Measurements from ENCODE around the gene HOXB13. TPM values are rescaled to one million over a fixed set of nuclear protein-coding genes. Genes with fewer than 3 reads are reported as not detected.

The HOXB13 gene
- total and polyA plus RNA-seq, 2 of the 4 experiments (the other 2 are of a cell fraction): not detected

- no peak for TF ChIP-seq MXI1 (IDR thresholded peaks at IDR 0.05; ENCODE audit: borderline replicate concordance, low read depth, low read length)
Measured at GRCh38 chr17:48718761-48719641, 9.5 kb downstream of the HOXB13 start (continued).

GRCh38 chr17:48718227-48718760, 10.3 kb downstream of the HOXB13 start:
- H2BK120ac ChIP-seq (ENCODE audit: low read depth, low read length): no peak overlapping the region
- H3K9me3 ChIP-seq (ENCODE audit: control insufficient read depth, insufficient read depth, low read length): peaks cover 17% of the 10 kb centered on the region
- no TSS peak for BruUV-seq (replicated peaks)
- 0 out of 2 replicates have a peak, but pooled peaks cover 8% of the 10 kb centered on the region for H4K20me1 ChIP-seq (ENCODE audit: insufficient read depth, low read length)
- CTCF ChIA-PET: interaction anchor here (0.6 to 0.7 kb wide), 2 partner anchors 97 to 166 kb away, joined by 3 to 9 read pairs; no protein-coding TSS in a partner anchor
- dilution Hi-C loops (cut with HindIII; ENCODE audit: low sequenced_read_pairs, unreplicated experiment) (no loop called here), intact Hi-C loops (cut with micrococcal nuclease) (no loop called here), in situ Hi-C loops (cut with MboI; ENCODE audit: low sequenced_read_pairs) (no loop called here)
- no peak overlapping the region for H3K56ac ChIP-seq (ENCODE audit: extremely low read depth, insufficient read depth, low read length)
- H3K4me3 ChIP-seq (ENCODE audit: insufficient read depth, low read depth, low read length): no peak overlapping the region
- H3K23ac ChIP-seq (ENCODE audit: low read depth, low read length): no peak overlapping the region
- no peak overlapping the region for H2BK5ac ChIP-seq (ENCODE audit: low read depth, low read length, poor library complexity, severe bottlenecking)
- no peak overlapping the region for H3K9ac ChIP-seq (ENCODE audit: low read depth, low read length)
- H2BK15ac ChIP-seq (ENCODE audit: low read depth, low read length): no peak overlapping the region
- no peak overlapping the region for H2AFZ ChIP-seq (replicated peaks; ENCODE audit: low read length, poor library complexity)
- no peaks in the 10 kb centered on the region for H3K4me1 ChIP-seq (ENCODE audit: control insufficient read depth, insufficient read depth, low read length)
- H3K4ac ChIP-seq (ENCODE audit: low read depth, low read length): no peak overlapping the region
- H3K18ac ChIP-seq (ENCODE audit: low read depth, low read length): no peak overlapping the region
- DNase-seq (no peak), ATAC-seq (ENCODE audit: low read depth) (no peak)
- peaks cover 77% of the 10 kb centered on the region for H3K27me3 ChIP-seq (ENCODE audit: control insufficient read depth, insufficient read depth, low read length)
- no peak overlapping the region for H4K91ac ChIP-seq (ENCODE audit: insufficient read depth, low read depth, low read length)
- H4K8ac ChIP-seq (ENCODE audit: low read depth in 2 of 2, low read length in 2 of 2): no peak overlapping the region
- H2AK9ac ChIP-seq (replicated peaks; ENCODE audit: low read depth, low read length, poor library complexity): no peak overlapping the region
- no peaks in the 10 kb centered on the region for H3K79me1 ChIP-seq (ENCODE audit: low read depth in 1 of 2, low read length in 2 of 2)
- H3K9me1 ChIP-seq (ENCODE audit: insufficient read depth, low read length): no peaks in the 10 kb centered on the region
- POLR2A ChIA-PET (ENCODE audit: unreplicated experiment): no interaction called here
- H3K4me2 ChIP-seq (ENCODE audit: low read depth, low read length): no peak overlapping the region
- H4K5ac ChIP-seq (ENCODE audit: low read depth, low read length): no peak overlapping the region
- H3K27ac ChIP-seq (ENCODE audit: insufficient read depth, low read length): no peak overlapping the region
- no peak overlapping the region for H2AK5ac ChIP-seq (ENCODE audit: low read depth, low read length)
- no peaks in the 10 kb centered on the region for H3K36me3 ChIP-seq (ENCODE audit: control insufficient read depth, insufficient read depth, low read length)
- no peak overlapping the region for H2BK20ac ChIP-seq (ENCODE audit: low read depth, low read length)
- TF ChIP-seq RAD21 (IDR thresholded peaks at IDR 0.05; ENCODE audit: low read length) (no peak), USF2 (IDR thresholded peaks at IDR 0.05; ENCODE audit: low read depth, low read length) (no peak), CHD1 (IDR thresholded peaks at IDR 0.05; ENCODE audit: low read depth, low read length) (no peak), MAFK (IDR thresholded peaks at IDR 0.05; ENCODE audit: low read depth, low read length) (no peak), MXI1 (IDR thresholded peaks at IDR 0.05; ENCODE audit: borderline replicate concordance, low read depth, low read length) (no peak), POLR2A (IDR thresholded peaks at IDR 0.05; ENCODE audit: low read depth, low read length) (no peak), CEBPB (IDR thresholded peaks at IDR 0.05; ENCODE audit: low read depth, low read length) (no peak), BHLHE40 (IDR thresholded peaks at IDR 0.05; ENCODE audit: low read depth, low read length) (no peak), MAZ (IDR thresholded peaks at IDR 0.05; ENCODE audit: borderline replicate concordance, low read depth, low read length) (no peak), RFX5 (IDR thresholded peaks at IDR 0.05; ENCODE audit: low read depth, low read length) (no peak), NFE2L2 (IDR thresholded peaks at IDR 0.05; ENCODE audit: low read depth, low read length) (no peak)
- 0% methylated on average over 1 of the region's 24 CpGs; no CpG with 5 or more reads in 1 of the 2 experiments for WGBS, 2 experiments (ENCODE audit: extremely low coverage in 2 of 2, insufficient read length in 1 of 2)
- no peak overlapping the region for H3K14ac ChIP-seq (replicated peaks; ENCODE audit: low read depth, low read length)
